HepG2 (cell line): ENCODE results near the gene SLC25A33. TPM values are rescaled to one million over a fixed set of nuclear protein-coding genes. Genes with fewer than 3 reads are reported as not detected.

Source experiments
- EEA1 ChIP-seq: sonication (generic); formaldehyde crosslinking; IDR thresholded peaks from 2 replicates; pipeline ENCODE4 v1.5.1; 2020; ENCODE audit warnings: mild to moderate bottlenecking, missing genetic modification reagents, borderline replicate concordance
- MEF2D ChIP-seq: sonication (generic); formaldehyde crosslinking; IDR thresholded peaks from 2 replicates; pipeline ENCODE4 v1.5.1; 2020; ENCODE audit warnings: mild to moderate bottlenecking, missing genetic modification reagents
- MTF1 ChIP-seq: sonication (generic); formaldehyde crosslinking; IDR thresholded peaks from 2 replicates; pipeline ENCODE4 v1.5.0; 2020; ENCODE audit warnings: missing genetic modification reagents
- SNAPC2 ChIP-seq: sonication (generic); formaldehyde crosslinking; IDR thresholded peaks from 2 replicates; pipeline ENCODE4 v1.8.1; 2022; ENCODE audit warnings: mild to moderate bottlenecking, missing genetic modification reagents
- ZNF407 ChIP-seq: sonication (generic); formaldehyde crosslinking; IDR thresholded peaks from one replicate; pipeline ENCODE4 v1.5.1; 2020; ENCODE audit warnings: mild to moderate bottlenecking, missing genetic modification reagents; ENCODE audit errors: not compliant biosample characterization
- ZNF441 ChIP-seq: sonication (generic); formaldehyde crosslinking; IDR thresholded peaks from 2 replicates; pipeline ENCODE4 v1.7.0; 2021; ENCODE audit warnings: missing genetic modification reagents, borderline replicate concordance
- ZNF740 ChIP-seq: sonication (generic); formaldehyde crosslinking; IDR thresholded peaks from 2 replicates; pipeline ENCODE4 v1.4.0; 2020; ENCODE audit warnings: missing genetic modification reagents
- ZSCAN29 ChIP-seq: sonication (generic); formaldehyde crosslinking; conservative IDR thresholded peaks from 2 replicates; pipeline ENCODE4 v1.4.0; 2020; ENCODE audit warnings: mild to moderate bottlenecking, missing genetic modification reagents
- polyA plus RNA-seq, 8 experiments: library from polyadenylated mRNA; depleted of rRNA in 3 of 8; stranded (reverse) in 7 of 8; unstranded in 1 of 8; fragments of >200 nt; fragmentation: Illumina TruSeq in 4 of 8; extraction: Trizol in 4 of 8; gene quantifications; 2 replicates each; pipeline versions ENCODE4 v1.2.1 to v1.2.3, GENCODE V29; 2011 to 2016; ENCODE audit warnings: low read depth in 4 of 8, missing spikeins in 1 of 8, mixed read lengths in 1 of 8; ENCODE audit not compliant: insufficient read depth in 1 of 8
- total RNA-seq, 5 experiments: library from RNA; depleted of rRNA; stranded (reverse); fragments of >200 nt; fragmentation: Illumina TruSeq; extraction: Trizol; gene quantifications; 2 replicates each; pipeline ENCODE4 v1.2.3, GENCODE V29; 2016; ENCODE audit warnings: low read depth in 1 of 5

The SLC25A33 gene
- total and polyA plus RNA-seq, 2 of the 13 experiments (the other 11 are each of a cell fraction or from before 2014, with no cell fraction given), result 15.4 to 50.3 TPM

GRCh38 chr1:9597361-9598315, 58.4 kb downstream of the SLC25A33 start (continued):
- TF ChIP-seq ZNF407 (CRISPR knock-in tag) (no peak), ZNF441 (CRISPR knock-in tag) (no peak), ZNF740 (CRISPR knock-in tag) (no peak), EEA1 (CRISPR knock-in tag) (no peak), MTF1 (CRISPR knock-in tag) (no peak), MEF2D (CRISPR knock-in tag) (no peak), SNAPC2 (no peak), ZSCAN29 (CRISPR knock-in tag) (no peak)
